ENCODE results near the gene ZFP2. TPM values are rescaled to one million over a fixed set of nuclear protein-coding genes. Genes with fewer than 3 reads are reported as not detected.

The ZFP2 gene
- total RNA-seq, 1 experiment from 2014 or later, result 0.28 TPM

DNA sequence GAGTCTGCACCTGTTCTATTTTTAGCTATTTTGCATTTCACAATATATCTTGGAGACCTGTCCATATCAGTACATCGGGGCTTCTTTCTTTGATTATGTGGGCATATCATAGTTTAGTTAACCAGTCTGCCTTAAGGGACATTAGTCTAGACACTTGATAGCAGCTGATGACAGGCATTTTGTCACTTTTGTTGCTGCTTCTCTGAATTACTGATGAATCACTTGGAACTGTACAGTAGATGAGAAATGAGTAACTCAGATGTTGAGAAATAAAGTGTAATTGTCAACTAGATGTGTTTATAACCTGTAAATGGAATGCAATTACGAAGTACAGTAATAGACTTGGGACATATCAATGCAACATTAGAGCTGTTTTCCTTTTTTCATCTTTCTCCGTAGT lies 7.1 kb downstream of the ZFP2 start:
- H3K36me3 ChIP-seq (replicated peaks; ENCODE audit: control insufficient read depth, insufficient read depth, low read length), result no peaks in the 10 kb centered on the region
- no peaks in the 10 kb centered on the region for H3K27me3 ChIP-seq (ENCODE audit: control insufficient read depth, insufficient read depth, low read length)

GRCh38 chr5:178931846-178932760 lies 36.4 kb downstream of the ZFP2 start:
- Histone ChIP-seq H3K36me3 (replicated peaks; ENCODE audit: control insufficient read depth, insufficient read depth, low read length) (no peaks in the 10 kb centered on the region), H3K4me3 (ENCODE audit: insufficient read depth, low read depth, low read length) (no peak overlapping the region), H3K27me3 (ENCODE audit: control insufficient read depth, insufficient read depth, low read length) (no peaks in the 10 kb centered on the region)
- DNase-seq, result no peak

More for the DNA sequence above, 7.1 kb downstream of the ZFP2 start:
- no peak for DNase-seq
- no peak overlapping the region for H3K4me3 ChIP-seq (ENCODE audit: insufficient read depth, low read depth, low read length)

DNA sequence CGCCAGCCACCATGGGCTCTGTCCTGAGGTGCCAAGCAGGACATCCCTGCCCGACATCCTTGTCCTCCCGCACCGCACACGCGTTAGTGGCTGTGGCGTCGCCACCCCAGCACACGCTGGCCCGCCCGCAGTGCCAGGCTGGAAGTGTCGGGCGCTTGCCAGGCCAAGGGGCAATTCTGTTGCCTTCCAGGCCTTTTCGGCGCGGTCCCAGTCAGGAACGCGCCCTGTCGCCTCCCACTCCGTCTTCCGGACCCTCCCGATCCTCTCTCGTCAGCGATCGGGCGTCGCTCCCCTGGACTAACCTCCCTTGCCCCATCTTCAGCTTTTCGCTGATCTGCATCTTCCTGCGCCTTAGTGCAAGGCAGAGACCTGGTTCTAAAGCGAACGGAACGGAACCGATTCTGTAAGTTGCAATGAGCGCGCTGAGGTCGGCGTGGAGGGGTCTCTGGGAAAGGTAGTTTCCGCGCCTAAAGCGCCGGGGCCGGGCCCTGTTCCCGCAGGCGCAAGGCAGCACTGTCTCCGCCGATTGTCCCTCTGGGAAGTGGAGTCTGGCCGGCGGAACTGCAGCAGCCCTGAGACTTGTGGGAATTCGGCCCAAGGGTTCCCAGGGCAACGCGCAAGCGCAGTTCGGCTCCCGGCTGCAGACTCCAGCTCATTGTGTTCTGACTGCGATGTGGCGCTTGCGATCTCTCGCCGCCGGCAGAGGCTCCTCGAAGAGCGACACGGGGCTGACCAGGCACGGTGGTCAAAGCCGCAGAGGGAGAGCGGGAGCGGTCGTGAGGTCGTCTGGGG lies 45.1 kb downstream of the ZFP2 start, which contains the start of gene ZNF454:
ZNF454 (plus strand) TSS at position 630 of the 792 bp plus-strand sequence. CDS start 1,594 bp downstream, outside the sequence.
- Histone ChIP-seq H3K36me3 (replicated peaks; ENCODE audit: control insufficient read depth, insufficient read depth, low read length) (no peaks in the 10 kb centered on the region), H3K4me3 (ENCODE audit: insufficient read depth, low read depth, low read length) (peak within 1 kb of the TSS; percentile 29; the same call in 1 of the 2 replicates), H3K27me3 (ENCODE audit: control insufficient read depth, insufficient read depth, low read length) (no peaks in the 10 kb centered on the region)
- peak; percentile 25 for DNase-seq

- DNase-seq, result peak; percentile 26
- H3K36me3 ChIP-seq (replicated peaks; ENCODE audit: control insufficient read depth, insufficient read depth, low read length), result no peaks in the 10 kb centered on the region
- no peaks in the 10 kb centered on the region for H3K27me3 ChIP-seq (ENCODE audit: control insufficient read depth, insufficient read depth, low read length)
- peak overlapping the region; percentile 13; the same call in 1 of the 2 replicates for H3K4me3 ChIP-seq (ENCODE audit: insufficient read depth, low read depth, low read length)
These were observed 45.6 kb downstream of the ZFP2 start for GRCh38 chr5:178941361-178941760.

DNA sequence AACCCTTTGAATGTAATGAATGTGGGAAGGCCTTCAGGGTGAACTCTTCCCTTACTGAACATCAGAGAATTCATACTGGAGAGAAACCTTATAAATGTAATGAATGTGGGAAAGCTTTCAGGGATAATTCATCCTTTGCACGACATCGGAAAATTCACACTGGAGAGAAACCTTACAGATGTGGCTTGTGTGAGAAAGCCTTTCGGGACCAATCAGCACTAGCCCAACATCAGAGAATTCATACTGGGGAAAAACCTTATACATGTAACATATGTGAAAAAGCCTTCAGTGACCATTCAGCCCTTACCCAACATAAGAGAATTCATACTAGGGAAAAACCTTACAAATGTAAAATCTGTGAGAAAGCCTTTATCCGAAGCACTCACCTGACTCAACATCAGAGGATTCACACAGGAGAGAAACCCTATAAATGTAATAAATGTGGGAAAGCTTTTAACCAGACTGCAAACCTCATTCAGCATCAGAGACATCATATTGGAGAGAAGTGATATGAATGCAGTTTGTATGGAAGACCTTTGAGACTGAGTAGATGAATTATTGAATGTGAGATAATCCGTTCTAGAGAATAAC lies 69.8 kb downstream of the ZFP2 start:
- Histone ChIP-seq H3K27me3 (ENCODE audit: control insufficient read depth, insufficient read depth, low read length) (no peaks in the 10 kb centered on the region), H3K36me3 (replicated peaks; ENCODE audit: control insufficient read depth, insufficient read depth, low read length) (no peaks in the 10 kb centered on the region), H3K4me3 (ENCODE audit: insufficient read depth, low read depth, low read length) (no peak overlapping the region)
- no peak for DNase-seq

DNA sequence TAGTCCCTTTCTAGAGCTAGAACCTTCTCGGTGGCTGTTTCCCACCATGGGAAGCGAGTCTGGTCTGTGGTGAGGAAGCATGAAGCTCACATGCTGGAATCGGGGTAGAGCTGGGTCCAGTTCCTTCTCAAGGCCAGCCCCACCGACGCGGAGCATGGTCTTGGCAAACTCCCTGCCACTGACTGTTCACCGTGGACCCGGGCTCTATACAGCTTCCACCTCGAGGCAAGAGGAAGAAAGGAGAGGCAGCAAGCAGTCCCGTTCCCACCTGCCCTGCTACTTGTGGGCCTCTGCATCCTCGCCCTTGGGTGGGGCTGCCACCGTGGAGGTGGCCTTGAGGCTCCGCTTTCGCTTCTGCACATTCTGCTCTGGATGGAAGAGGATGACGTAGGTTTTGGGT lies 85.7 kb downstream of the ZFP2 start:
- no peak for DNase-seq
- H3K27me3 ChIP-seq (ENCODE audit: control insufficient read depth, insufficient read depth, low read length), result no peaks in the 10 kb centered on the region
- H3K4me3 ChIP-seq (ENCODE audit: insufficient read depth, low read depth, low read length), result no peak overlapping the region
- H3K36me3 ChIP-seq (replicated peaks; ENCODE audit: control insufficient read depth, insufficient read depth, low read length), result no peaks in the 10 kb centered on the region

Other genes with a start within 250 kb of the ZFP2 start
- gene ZNF354A, start 165.3 kb upstream of the ZFP2 start, total RNA-seq (2014; rRNA removed; shearing (Covaris generic)), result 19.4 and 26.0 TPM in 2 replicates
- gene ZNF354B, start 36.0 kb upstream of the ZFP2 start, total RNA-seq (2014; rRNA removed; shearing (Covaris generic)), result 2.7 and 11.7 TPM in 2 replicates
- 0.14 and 1.3 TPM in 2 replicates for gene ZNF454, start 45.3 kb downstream of the ZFP2 start, total RNA-seq (2014; rRNA removed; shearing (Covaris generic))
- gene GRM6, start 99.4 kb downstream of the ZFP2 start, total RNA-seq (2014; rRNA removed; shearing (Covaris generic)), result not detected in 2 replicates
- 2.0 and 2.5 TPM in 2 replicates for gene ZNF879, start 127.9 kb downstream of the ZFP2 start, total RNA-seq (2014; rRNA removed; shearing (Covaris generic))
- gene ZNF354C, start 164.5 kb downstream of the ZFP2 start, total RNA-seq (2014; rRNA removed; shearing (Covaris generic)), result 0.03 and 0.07 TPM in 2 replicates

Data from H7 (cell line).